Heart left ventricle (tissue), 16 donors: ENCODE results near the gene ZKSCAN4. TPM values are rescaled to one million over a fixed set of nuclear protein-coding genes. Genes with fewer than 3 reads are reported as not detected.

Source experiments
- ATAC-seq, 4 donors: fragments of 200-7000 bp; cut with Tn5 transposase; one replicate each; pipeline ENCODE4 v1.9.1; 2020 to 2022; ENCODE audit warnings: moderate library complexity in 4 of 4, mild to moderate bottlenecking in 3 of 4, moderate number of reproducible peaks in 1 of 4
- DNase-seq, 5 donors: peaks; one replicate each; pipeline ENCODE4 v3.0.0-alpha.2; 2020
- H3K27ac ChIP-seq, 12 donors: fragments of 200-600 bp; sonication (generic) in 4 of 12; one replicate each; pipeline versions ENCODE4 v1.5.0 to v1.8.0; 2016 to 2022; ENCODE audit warnings: mild to moderate bottlenecking in 2 of 12
- H3K27me3 ChIP-seq, 9 donors: fragments of 200-600 bp; sonication (generic) in 2 of 9; one replicate each; pipeline versions ENCODE4 v1.5.1 to v1.8.0; 2016 to 2022; ENCODE audit warnings: mild to moderate bottlenecking in 3 of 9
- H3K36me3 ChIP-seq, 9 donors: fragments of 200-600 bp; sonication (generic) in 2 of 9; one replicate each; pipeline versions ENCODE4 v1.5.0 to v1.8.0; 2018 to 2022; ENCODE audit warnings: mild to moderate bottlenecking in 2 of 9
- H3K4me1 ChIP-seq, 12 donors: fragments of 200-600 bp; sonication (generic) in 4 of 12; one replicate each; pipeline versions ENCODE4 v1.5.0 to v1.8.0; 2016 to 2022; ENCODE audit warnings: mild to moderate bottlenecking in 3 of 12
- H3K4me3 ChIP-seq, 12 donors: fragments of 200-600 bp; sonication (generic) in 4 of 12; one replicate each; pipeline versions ENCODE4 v1.5.0 to v1.8.0; 2017 to 2022; ENCODE audit warnings: mild to moderate bottlenecking in 9 of 12, moderate library complexity in 4 of 12
- H3K9me3 ChIP-seq, 12 donors: fragments of 200-600 bp; sonication (generic) in 4 of 12; one replicate each; pipeline versions ENCODE4 v1.5.0 to v1.8.0; 2016 to 2022; ENCODE audit warnings: mild to moderate bottlenecking in 1 of 12
- POLR2A ChIP-seq, 2 donors: fragments of 450-650 bp; IDR thresholded peaks; one replicate each; pipeline ENCODE4 v1.6.1; 2017; ENCODE audit warnings: antibody characterized with exemption in 2 of 2, mild to moderate bottlenecking in 2 of 2, moderate library complexity in 2 of 2
- WGBS, 4 donors: extraction: QIAGEN DNeasy Blood & Tissue Kit in 2 of 4; methylation state at CpG; one replicate each; pipeline versions ENCODE4 v1.1.5 to v1.1.7; 2013 to 2018; 5-methylcytosine and 5-hydroxymethylcytosine counted together
- intact Hi-C, 10 donors: fragments of 100-400 bp; cut with DNase I; formaldehyde crosslinking; loops; one replicate each; pipeline versions ENCODE4 v1.11.1 to v1.14.2; 2022
- polyA plus RNA-seq, 2 donors: library from polyadenylated mRNA; stranded (reverse); fragments of 200-250 nt; gene quantifications; one replicate each; pipeline ENCODE4 v1.2.3, GENCODE V29; 2013
- total RNA-seq, 9 donors: library from RNA; depleted of rRNA in 2 of 9; stranded (reverse); fragments of >200 nt in 2 of 9; fragmentation: NEBNext Ultra II Directional in 3 of 9; extraction: Animal tissue kit (Norgen Biotek cat#: 25700) in 3 of 9; gene quantifications; one replicate each; pipeline versions ENCODE4 v1.1.0 to v1.2.4, GENCODE V29; 2016 to 2023
- TF ChIP-seq, protein P1 (sequence below), 12 donors: fragments of 200-600 bp; sonication (generic) in 4 of 12; IDR thresholded peaks; one replicate each; pipeline versions ENCODE4 v1.5.0 to v1.8.0; 2018 to 2022; ENCODE audit warnings: antibody characterized with exemption in 12 of 12, mild to moderate bottlenecking in 5 of 12
- donor health status: ischemic (EF 13 %, LVEDD 7.1; RV severe dilation, severe dysfunction).
- donor health status: healthy with polysubstance abuse.
- donor health status: DM: no; HTN: yes; CAD: no.
- donor health status: DM: no; HTN: no; CAD: no.
- donor health status: ischemic (EF 25% LVEDD 6.9; RV normal size, moderate dysfunction).
- donor health status: ischemic (EF 25% LVEDD 5.7; RV mildly dilated, moderate dysfunction).
- donor health status: healthy.
- donor health status: DM: yes; HTN: yes; CAD: no.
- donor health status: ischemic (EF 35%, LVEDD 5.7; RV mildly dilated, moderate dysfunction).
- donor health status: nonischemic (EF 11% LVEDD 7.7; RV severe dilation, severe dysfunction).
- donor health status: DM: yes; HTN: yes; CAD: no.
- donor health status: PGD.
- donor health status: ischemic (EF 29% LVEDD 5.4; RV normal size, mild dysfunction).
- donor health status: nonischemic (EF 23%, LVEDD 6.1; RV moderate dilation, normal function).

The ZKSCAN4 gene
- total and polyA plus RNA-seq, 11 donors: 1.5 to 5.0 (median 2.4) TPM

DNA sequence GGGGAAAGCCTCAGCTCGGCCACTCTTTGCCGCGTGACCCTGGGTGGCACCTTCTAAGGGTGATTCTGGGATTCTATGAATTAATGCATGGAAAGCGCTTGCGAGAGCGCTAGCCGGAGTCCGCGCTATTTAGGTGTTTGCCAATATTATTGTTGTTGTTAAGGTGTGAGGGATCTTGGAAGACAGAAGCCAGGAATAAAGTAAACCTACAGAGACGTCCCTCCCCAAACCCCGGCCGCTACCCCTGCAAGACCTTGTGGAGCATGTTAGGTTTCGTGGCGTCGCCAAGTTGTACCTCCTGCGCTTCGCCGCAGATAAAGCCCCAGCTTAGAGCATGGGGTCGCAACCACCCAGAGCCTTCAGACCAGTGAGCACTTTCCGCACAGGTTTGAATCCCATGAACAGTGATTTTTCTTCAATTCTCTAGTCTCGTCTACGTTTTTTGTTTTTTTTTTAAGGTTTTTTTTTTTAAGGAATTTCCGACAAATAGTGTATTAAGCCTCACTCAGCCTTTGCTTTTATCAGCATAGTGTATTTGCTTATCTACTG lies 43.9 kb downstream of the ZKSCAN4 start:
- peak overlapping the region in 8 of 12 donors; percentile 15 to 36 (median 21) for H3K4me3 ChIP-seq
- H3K4me1 ChIP-seq: peaks cover 0 to 30% (median 10%) of the 10 kb centered on the region in 12 donors
- peaks cover 0 to 11% (median 0%) of the 10 kb centered on the region in 12 donors for H3K9me3 ChIP-seq
- DNase-seq (no peak), ATAC-seq (no peak)
- H3K36me3 ChIP-seq: no peaks in the 10 kb centered on the region
- intact Hi-C loops: no loop called here
- 4 to 5% (median 4%) methylated on average over 23 of the region's 23 CpGs for WGBS, 4 donors
- H3K27ac ChIP-seq: no peak overlapping the region
- no peak for TF ChIP-seq POLR2A (IDR thresholded peaks at IDR 0.05)
- TF ChIP-seq, protein P1, sequence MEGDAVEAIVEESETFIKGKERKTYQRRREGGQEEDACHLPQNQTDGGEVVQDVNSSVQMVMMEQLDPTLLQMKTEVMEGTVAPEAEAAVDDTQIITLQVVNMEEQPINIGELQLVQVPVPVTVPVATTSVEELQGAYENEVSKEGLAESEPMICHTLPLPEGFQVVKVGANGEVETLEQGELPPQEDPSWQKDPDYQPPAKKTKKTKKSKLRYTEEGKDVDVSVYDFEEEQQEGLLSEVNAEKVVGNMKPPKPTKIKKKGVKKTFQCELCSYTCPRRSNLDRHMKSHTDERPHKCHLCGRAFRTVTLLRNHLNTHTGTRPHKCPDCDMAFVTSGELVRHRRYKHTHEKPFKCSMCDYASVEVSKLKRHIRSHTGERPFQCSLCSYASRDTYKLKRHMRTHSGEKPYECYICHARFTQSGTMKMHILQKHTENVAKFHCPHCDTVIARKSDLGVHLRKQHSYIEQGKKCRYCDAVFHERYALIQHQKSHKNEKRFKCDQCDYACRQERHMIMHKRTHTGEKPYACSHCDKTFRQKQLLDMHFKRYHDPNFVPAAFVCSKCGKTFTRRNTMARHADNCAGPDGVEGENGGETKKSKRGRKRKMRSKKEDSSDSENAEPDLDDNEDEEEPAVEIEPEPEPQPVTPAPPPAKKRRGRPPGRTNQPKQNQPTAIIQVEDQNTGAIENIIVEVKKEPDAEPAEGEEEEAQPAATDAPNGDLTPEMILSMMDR (IDR thresholded peaks at IDR 0.05): no peak
- peaks cover 48 to 97% (median 88%) of the 10 kb centered on the region in 9 donors for H3K27me3 ChIP-seq

- peaks cover 0 to 14% (median 0%) of the 10 kb centered on the region in 12 donors for H3K9me3 ChIP-seq
- no peak overlapping the region for H3K27ac ChIP-seq
- WGBS, 4 donors: 1 to 3% (median 2%) methylated on average over 29 to 35 of the region's 35 CpGs
- H3K4me3 ChIP-seq: peak overlapping the region in 9 of 12 donors; percentile 15 to 36 (median 21)
- H3K27me3 ChIP-seq: peaks cover 47 to 96% (median 84%) of the 10 kb centered on the region in 9 donors
- H3K36me3 ChIP-seq: no peaks in the 10 kb centered on the region
- DNase-seq (no peak), ATAC-seq (peak in 1 of 4 donors; percentile 26)
- intact Hi-C loops: no loop called here
- peaks cover 0 to 25% (median 8%) of the 10 kb centered on the region in 12 donors for H3K4me1 ChIP-seq
- TF ChIP-seq, protein P1 (IDR thresholded peaks at IDR 0.05): no peak
- TF ChIP-seq POLR2A (IDR thresholded peaks at IDR 0.05): no peak
These were observed 44.5 kb downstream of the ZKSCAN4 start for GRCh38 chr6:28207510-28208110.

- TF ChIP-seq POLR2A (IDR thresholded peaks at IDR 0.05): no peak
- TF ChIP-seq, protein P1 (IDR thresholded peaks at IDR 0.05): no peak
- H3K4me3 ChIP-seq: peak overlapping the region in 6 of 12 donors; percentile 15 to 36 (median 26)
- no peaks in the 10 kb centered on the region for H3K36me3 ChIP-seq
- DNase-seq: no peak
- no peak overlapping the region for H3K27ac ChIP-seq
- WGBS, 4 donors: 7 to 14% (median 8%) methylated on average over 14 to 15 of the region's 15 CpGs
- peaks cover 43 to 96% (median 79%) of the 10 kb centered on the region in 9 donors for H3K27me3 ChIP-seq
- peaks cover 0 to 14% (median 0%) of the 10 kb centered on the region in 12 donors for H3K9me3 ChIP-seq
- no peak for ATAC-seq
- H3K4me1 ChIP-seq: peaks cover 0 to 19% (median 4%) of the 10 kb centered on the region in 12 donors
- intact Hi-C loops: no loop called here
These were observed 45.0 kb downstream of the ZKSCAN4 start for GRCh38 chr6:28206928-28207509.

DNA sequence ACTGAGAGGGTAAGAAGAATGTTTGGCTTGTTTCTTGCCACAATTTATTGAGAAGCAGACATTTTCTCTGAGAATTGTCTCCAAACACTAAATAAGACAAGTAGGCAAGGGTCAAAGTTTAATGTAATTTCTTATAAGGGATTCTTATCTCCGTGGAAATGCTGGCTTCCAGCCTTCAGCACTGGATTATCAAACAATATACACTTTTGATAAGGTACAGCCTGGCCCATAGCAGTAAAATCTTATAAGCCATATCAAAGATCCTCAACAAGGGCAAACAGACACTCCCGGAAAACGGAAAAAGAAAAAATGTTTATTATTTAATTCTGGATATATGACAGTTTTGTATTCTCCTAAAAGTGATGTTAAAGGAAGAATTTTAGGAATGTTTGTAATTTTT lies 45.5 kb downstream of the ZKSCAN4 start:
- DNase-seq (no peak), ATAC-seq (no peak)
- intact Hi-C loops: no loop called here
- no peak overlapping the region for H3K4me3 ChIP-seq
- H3K36me3 ChIP-seq: no peaks in the 10 kb centered on the region
- TF ChIP-seq, protein P1 (IDR thresholded peaks at IDR 0.05): no peak
- TF ChIP-seq POLR2A (IDR thresholded peaks at IDR 0.05): no peak
- peaks cover 0 to 16% (median 4%) of the 10 kb centered on the region in 12 donors for H3K4me1 ChIP-seq
- H3K9me3 ChIP-seq: peaks cover 0 to 14% (median 0%) of the 10 kb centered on the region in 12 donors
- 36 to 43% (median 40%) methylated on average over 3 of the region's 3 CpGs for WGBS, 4 donors
- H3K27me3 ChIP-seq: peaks cover 39 to 93% (median 74%) of the 10 kb centered on the region in 9 donors
- H3K27ac ChIP-seq: no peak overlapping the region
